Fibroblast of mammary gland (primary cell): ENCODE measurements around the gene GIGYF2.

Experiments used
- DNase-seq: peaks from one replicate; pipeline ENCODE4 v3.0.0-alpha.2; 2010; ENCODE audit warnings: low read depth
- H3K4me3 ChIP-seq: 2 replicates; pipeline ENCODE4 v1.5.1; 2011; ENCODE audit warnings: low read depth, mild to moderate bottlenecking, low read length, moderate library complexity; ENCODE audit not compliant: control insufficient read depth
- CTCF ChIP-seq: conservative IDR thresholded peaks from 2 replicates; pipeline ENCODE4 v1.5.1; 2011; ENCODE audit warnings: low read depth, low read length, inconsistent platforms; ENCODE audit not compliant: control insufficient read depth, insufficient read depth

Gene GIGYF2

GRCh38 chr2:232887171-232887850, 190.2 kb downstream of the GIGYF2 start:
- peak; percentile 19 for TF ChIP-seq CTCF
- no peak overlapping the region for H3K4me3 ChIP-seq
- DNase-seq: no peak

GRCh38 chr2:232888099-232888836, 191.1 kb downstream of the GIGYF2 start:
- no peak for TF ChIP-seq CTCF
- H3K4me3 ChIP-seq: no peak overlapping the region
- no peak for DNase-seq

- DNase-seq: no peak
- H3K4me3 ChIP-seq: no peak overlapping the region
- TF ChIP-seq CTCF: no peak
Measured at GRCh38 chr2:232888839-232889529, 191.9 kb downstream of the GIGYF2 start.

GRCh38 chr2:232889876-232890401, 192.8 kb downstream of the GIGYF2 start:
- H3K4me3 ChIP-seq: no peak overlapping the region
- no peak for DNase-seq
- no peak for TF ChIP-seq CTCF

GRCh38 chr2:232890536-232890895, 193.4 kb downstream of the GIGYF2 start:
- H3K4me3 ChIP-seq: no peak overlapping the region
- TF ChIP-seq CTCF: no peak

GRCh38 chr2:232890896-232891601, 193.9 kb downstream of the GIGYF2 start:
- no peak overlapping the region for H3K4me3 ChIP-seq
- no peak for TF ChIP-seq CTCF
- DNase-seq: no peak

More at GRCh38 chr2:232890536-232890895, 193.4 kb downstream of the GIGYF2 start:
- no peak for DNase-seq
